ENCODE data around the gene KLHL11. TPM values are rescaled to one million over a fixed set of nuclear protein-coding genes. Genes with fewer than 3 reads are reported as not detected.

Gene KLHL11
- polyA plus RNA-seq, 1 donor (not counting 4 experiments of a cell fraction or from before 2014, with no cell fraction given) = 5.2 TPM

DNA sequence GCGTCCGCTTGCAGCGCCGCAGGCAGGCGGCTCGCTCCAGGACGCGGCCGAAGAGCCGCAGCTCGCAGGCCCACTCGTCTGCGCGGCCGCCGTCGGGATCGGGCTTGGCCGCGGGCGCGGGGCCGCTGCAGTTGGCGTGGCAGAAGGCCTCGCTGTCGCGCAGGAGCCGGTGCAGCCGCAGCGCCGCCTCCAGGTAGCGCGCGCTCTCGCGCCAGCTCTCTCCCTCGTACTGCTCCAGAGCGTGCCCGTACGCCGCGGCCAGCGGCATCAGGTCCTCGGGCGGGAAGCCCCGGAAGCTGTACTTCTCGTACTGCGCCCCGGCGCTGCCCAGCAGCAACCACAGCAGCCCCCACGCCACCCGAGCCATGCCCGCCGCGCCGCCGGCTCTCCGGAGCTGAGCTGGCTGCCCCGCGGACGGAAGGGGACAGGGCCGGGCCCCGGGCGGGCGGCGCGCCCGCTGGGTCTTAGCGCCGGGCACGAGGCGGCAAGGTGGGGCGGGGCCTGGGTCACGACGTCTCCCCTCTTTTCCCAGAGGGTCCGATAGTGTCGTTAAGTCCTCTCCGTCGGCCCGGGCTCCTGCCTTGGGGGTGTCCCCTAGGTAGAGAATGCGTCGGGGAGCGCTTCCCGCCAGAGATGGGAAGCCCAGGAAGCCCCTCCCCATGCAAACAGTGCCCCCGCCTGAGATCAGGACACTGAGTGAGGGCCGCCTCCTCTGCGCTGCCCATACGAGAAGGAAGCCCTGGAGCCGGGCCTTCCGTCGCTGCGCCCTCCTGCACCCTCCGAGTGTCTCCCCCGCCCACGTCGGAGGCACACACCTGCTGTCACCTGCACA lies 53.5 kb downstream of the KLHL11 start, which contains the start of gene P3H4:
TSS of gene P3H4 (minus strand) at position 401 of the 832 bp plus-strand sequence. CDS start at position 367, 34 bp downstream.
- DNase-seq (ENCODE audit: low read depth, low spot score) (no peak), FAIRE-seq (no peak)
- Histone ChIP-seq H3K27ac (ENCODE audit: control insufficient read depth, insufficient read depth, low read length) (no peak within 1 kb of the TSS), H3K4me1 (ENCODE audit: control insufficient read depth, extremely low read depth, insufficient read depth, low read length) (peaks cover 8% of the 10 kb centered on the region), H2AFZ (ENCODE audit: control insufficient read depth, low read length) (peak within 1 kb of the TSS; percentile 71), H3K9me1 (ENCODE audit: control insufficient read depth, extremely low read depth, insufficient read depth, low read length) (no peaks in the 10 kb centered on the region), H3K36me3 (ENCODE audit: control insufficient read depth in 2 of 2, extremely low read depth in 1 of 2, insufficient read depth in 2 of 2, low read length in 2 of 2) (peaks cover 0 to 2% of the 10 kb centered on the region in 2 experiments), H3K79me2 (ENCODE audit: control insufficient read depth, insufficient read depth, low read length) (no peaks in the 10 kb centered on the region), H3K4me3 (ENCODE audit: control insufficient read depth in 2 of 3, extremely low read depth in 1 of 3, insufficient read depth in 2 of 3, low read depth in 1 of 3, low read length in 3 of 3) (peak within 1 kb of the TSS; percentile 43 to 75 (median 63)), H3K9ac (ENCODE audit: control insufficient read depth, extremely low read depth, insufficient read depth, low read length) (peak within 1 kb of the TSS; percentile 69), H3K9me3 (ENCODE audit: control insufficient read depth, low read depth, low read length) (no peaks in the 10 kb centered on the region), H3K4me2 (ENCODE audit: control insufficient read depth, extremely low read depth, insufficient read depth, low read depth, low read length) (peak within 1 kb of the TSS; percentile 80), H3K27me3 (ENCODE audit: control insufficient read depth, extremely low read depth, insufficient read depth, low read length) (peaks cover 16% of the 10 kb centered on the region), H4K20me1 (ENCODE audit: control insufficient read depth, extremely low read depth, insufficient read depth, low read length) (no peaks in the 10 kb centered on the region)
- dilution Hi-C loops (cut with MboI; ENCODE audit: extremely low pct_ligation_motif_present, low sequenced_read_pairs) = no loop called here
- peak; percentile 56 for TF ChIP-seq EZH2 (IDR thresholded peaks at IDR 0.05; ENCODE audit: low read length)
- TF ChIP-seq, protein P1, sequence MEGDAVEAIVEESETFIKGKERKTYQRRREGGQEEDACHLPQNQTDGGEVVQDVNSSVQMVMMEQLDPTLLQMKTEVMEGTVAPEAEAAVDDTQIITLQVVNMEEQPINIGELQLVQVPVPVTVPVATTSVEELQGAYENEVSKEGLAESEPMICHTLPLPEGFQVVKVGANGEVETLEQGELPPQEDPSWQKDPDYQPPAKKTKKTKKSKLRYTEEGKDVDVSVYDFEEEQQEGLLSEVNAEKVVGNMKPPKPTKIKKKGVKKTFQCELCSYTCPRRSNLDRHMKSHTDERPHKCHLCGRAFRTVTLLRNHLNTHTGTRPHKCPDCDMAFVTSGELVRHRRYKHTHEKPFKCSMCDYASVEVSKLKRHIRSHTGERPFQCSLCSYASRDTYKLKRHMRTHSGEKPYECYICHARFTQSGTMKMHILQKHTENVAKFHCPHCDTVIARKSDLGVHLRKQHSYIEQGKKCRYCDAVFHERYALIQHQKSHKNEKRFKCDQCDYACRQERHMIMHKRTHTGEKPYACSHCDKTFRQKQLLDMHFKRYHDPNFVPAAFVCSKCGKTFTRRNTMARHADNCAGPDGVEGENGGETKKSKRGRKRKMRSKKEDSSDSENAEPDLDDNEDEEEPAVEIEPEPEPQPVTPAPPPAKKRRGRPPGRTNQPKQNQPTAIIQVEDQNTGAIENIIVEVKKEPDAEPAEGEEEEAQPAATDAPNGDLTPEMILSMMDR (optimal IDR thresholded peaks at IDR 0.05 in 1 of 3, IDR thresholded peaks at IDR 0.05 in 1 of 3, conservative IDR thresholded peaks at IDR 0.05 in 1 of 3; ENCODE audit: extremely low read depth in 1 of 3, insufficient read depth in 2 of 3, low read length in 3 of 3) = peak; percentile 45 to 91 (median 88)

DNA sequence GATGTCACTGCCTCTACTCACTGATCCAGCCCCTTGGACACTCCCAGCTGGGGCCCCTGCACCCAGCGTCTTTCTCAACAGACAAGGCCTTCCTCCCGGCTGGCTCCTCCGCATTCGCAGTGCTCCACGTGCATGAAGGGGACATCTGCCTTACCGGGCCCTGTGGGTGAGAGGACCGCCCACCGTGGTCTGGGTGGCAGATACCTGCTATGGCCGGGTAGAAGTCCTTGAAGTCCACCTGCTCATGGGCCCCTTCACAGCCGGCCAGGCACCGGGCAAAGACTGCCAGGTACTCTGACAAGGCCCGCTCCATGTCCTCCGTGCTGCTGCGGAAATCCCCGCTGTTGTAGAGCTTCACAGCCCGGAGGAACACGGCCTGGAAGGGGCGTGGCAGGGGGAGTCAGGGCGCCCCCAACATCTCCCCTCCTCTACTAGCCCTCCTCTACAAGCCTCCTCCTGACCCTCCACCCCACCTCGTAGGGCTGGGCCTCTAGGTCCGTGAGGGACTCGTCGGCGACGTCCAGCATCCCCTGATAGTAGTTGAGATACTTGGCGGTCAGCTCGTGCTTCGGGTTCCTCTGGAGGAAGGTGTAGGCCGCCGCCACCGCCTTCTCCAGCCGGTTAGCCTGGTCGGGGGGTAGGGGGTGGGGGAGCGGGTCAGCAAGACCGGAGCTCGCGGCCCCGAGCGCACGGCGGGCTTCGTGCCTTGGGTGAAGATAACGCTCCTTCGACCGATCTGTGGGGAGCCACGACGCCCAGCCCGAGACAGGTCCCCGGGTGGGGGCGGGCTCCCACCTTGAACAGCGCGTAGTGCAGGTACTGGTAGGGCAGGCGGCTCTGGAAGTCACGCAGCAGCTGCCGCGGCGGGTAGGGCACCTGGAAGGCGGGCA lies 54.3 kb downstream of the KLHL11 start:
- H2AFZ ChIP-seq (ENCODE audit: control insufficient read depth, low read length) = peak overlapping the region; percentile 71

More for the DNA sequence above, 54.3 kb downstream of the KLHL11 start:
- peaks cover 8% of the 10 kb centered on the region for H3K4me1 ChIP-seq (ENCODE audit: control insufficient read depth, extremely low read depth, insufficient read depth, low read length)
- no peaks in the 10 kb centered on the region for H4K20me1 ChIP-seq (ENCODE audit: control insufficient read depth, extremely low read depth, insufficient read depth, low read length)
- no peaks in the 10 kb centered on the region for H3K9me1 ChIP-seq (ENCODE audit: control insufficient read depth, extremely low read depth, insufficient read depth, low read length)
- no peaks in the 10 kb centered on the region for H3K9me3 ChIP-seq (ENCODE audit: control insufficient read depth, low read depth, low read length)
- peaks cover 0 to 2% of the 10 kb centered on the region in 2 experiments for H3K36me3 ChIP-seq (ENCODE audit: control insufficient read depth in 2 of 2, extremely low read depth in 1 of 2, insufficient read depth in 2 of 2, low read length in 2 of 2)
- FAIRE-seq (no peak), DNase-seq (ENCODE audit: low read depth, low spot score) (no peak)
- no peak overlapping the region for H3K27ac ChIP-seq (ENCODE audit: control insufficient read depth, insufficient read depth, low read length)
- peak overlapping the region; percentile 43 to 75 (median 63) for H3K4me3 ChIP-seq (ENCODE audit: control insufficient read depth in 2 of 3, extremely low read depth in 1 of 3, insufficient read depth in 2 of 3, low read depth in 1 of 3, low read length in 3 of 3)
- TF ChIP-seq EZH2 (IDR thresholded peaks at IDR 0.05; ENCODE audit: low read length) = no peak
- H3K4me2 ChIP-seq (ENCODE audit: control insufficient read depth, extremely low read depth, insufficient read depth, low read depth, low read length) = peak overlapping the region; percentile 80
- H3K9ac ChIP-seq (ENCODE audit: control insufficient read depth, extremely low read depth, insufficient read depth, low read length) = peak overlapping the region; percentile 69
- peaks cover 16% of the 10 kb centered on the region for H3K27me3 ChIP-seq (ENCODE audit: control insufficient read depth, extremely low read depth, insufficient read depth, low read length)
- H3K79me2 ChIP-seq (ENCODE audit: control insufficient read depth, insufficient read depth, low read length) = no peaks in the 10 kb centered on the region
- dilution Hi-C loops (cut with MboI; ENCODE audit: extremely low pct_ligation_motif_present, low sequenced_read_pairs) = no loop called here

Data from keratinocyte (primary cell).